GM21786 (cell line): Measurements from ENCODE around the gene MPP1.

Experiments used
- ATAC-seq: cut with Tn5 transposase; IDR thresholded peaks from one replicate; pipeline ENCODE4 v1.9.1; 2021; ENCODE audit not compliant: unreplicated experiment

MPP1 gene

GRCh38 chrX:154813801-154814200 is 8.5 kb upstream of the MPP1 start:
- ATAC-seq = no peak

GRCh38 chrX:154812341-154813101 is 7.2 kb upstream of the MPP1 start:
- no peak for ATAC-seq

GRCh38 chrX:154809939-154810665 is 4.8 kb upstream of the MPP1 start:
- no peak for ATAC-seq

- no peak for ATAC-seq
These were observed 1.7 kb upstream of the MPP1 start for GRCh38 chrX:154806837-154807501.

- no peak for ATAC-seq
These were observed 409 bp upstream of the MPP1 start for GRCh38 chrX:154805696-154806091.

GRCh38 chrX:154804261-154804956 is 876 bp downstream of the MPP1 start:
- ATAC-seq = no peak

- no peak for ATAC-seq
These were observed 2.3 kb downstream of the MPP1 start for GRCh38 chrX:154802947-154803346.

GRCh38 chrX:154800478-154801210 is 4.6 kb downstream of the MPP1 start:
- ATAC-seq = no peak

- no peak for ATAC-seq
These were observed 5.5 kb downstream of the MPP1 start for GRCh38 chrX:154799556-154800348.

GRCh38 chrX:154797006-154797405 is 8.3 kb downstream of the MPP1 start:
- ATAC-seq = no peak

- no peak for ATAC-seq
These were observed 10.3 kb downstream of the MPP1 start for GRCh38 chrX:154795016-154795415.

GRCh38 chrX:154793084-154793795 is 12.0 kb downstream of the MPP1 start:
- ATAC-seq = no peak

GRCh38 chrX:154791939-154792338 is 13.3 kb downstream of the MPP1 start:
- no peak for ATAC-seq

GRCh38 chrX:154791467-154791866 is 13.8 kb downstream of the MPP1 start:
- no peak for ATAC-seq

- ATAC-seq = no peak
These were observed 19.6 kb downstream of the MPP1 start for GRCh38 chrX:154785716-154786115.

- no peak for ATAC-seq
These were observed 20.9 kb downstream of the MPP1 start for GRCh38 chrX:154784149-154784995.

- ATAC-seq = no peak
These were observed 24.3 kb downstream of the MPP1 start for GRCh38 chrX:154780968-154781367.

GRCh38 chrX:154779261-154779660 is 26.0 kb downstream of the MPP1 start:
- ATAC-seq = no peak
